NCI-H1436 treated with DMSO at 0.1 percent for 48 hours (cell line): ENCODE results near the gene HECW1.

Experiments used
- DNase-seq: peaks from one replicate; lab custom pipeline; 2025; lab: John Stamatoyannopoulos, UW

Gene HECW1

DNA sequence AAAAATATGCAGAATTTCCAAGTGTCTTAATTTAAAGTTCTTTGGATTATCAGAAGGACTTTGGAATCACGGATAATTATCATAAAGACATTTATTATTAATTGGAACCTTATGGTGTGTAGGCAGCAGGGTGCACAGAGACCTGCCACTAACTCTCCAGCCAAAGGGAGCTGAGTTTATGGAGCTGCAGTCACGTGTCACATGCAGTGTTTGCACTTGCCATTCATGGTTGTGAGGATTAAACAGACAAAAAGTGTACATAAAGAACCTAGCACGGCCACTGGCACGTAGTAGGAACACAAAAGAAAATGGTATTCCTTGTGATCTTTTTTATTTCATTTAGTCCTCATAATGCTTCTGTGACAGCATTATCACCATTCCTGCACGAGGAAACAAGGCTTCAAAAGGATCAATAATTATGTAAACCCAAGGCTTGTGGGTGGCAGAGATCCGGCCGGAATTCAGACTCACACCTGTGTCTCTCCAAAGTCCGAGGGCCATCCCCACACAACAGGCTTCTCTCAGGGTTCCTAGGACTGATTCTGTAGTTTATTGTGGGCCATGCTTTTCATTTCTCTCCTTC, 326.5 kb downstream of the HECW1 start:
- DNase-seq = no peak

DNA sequence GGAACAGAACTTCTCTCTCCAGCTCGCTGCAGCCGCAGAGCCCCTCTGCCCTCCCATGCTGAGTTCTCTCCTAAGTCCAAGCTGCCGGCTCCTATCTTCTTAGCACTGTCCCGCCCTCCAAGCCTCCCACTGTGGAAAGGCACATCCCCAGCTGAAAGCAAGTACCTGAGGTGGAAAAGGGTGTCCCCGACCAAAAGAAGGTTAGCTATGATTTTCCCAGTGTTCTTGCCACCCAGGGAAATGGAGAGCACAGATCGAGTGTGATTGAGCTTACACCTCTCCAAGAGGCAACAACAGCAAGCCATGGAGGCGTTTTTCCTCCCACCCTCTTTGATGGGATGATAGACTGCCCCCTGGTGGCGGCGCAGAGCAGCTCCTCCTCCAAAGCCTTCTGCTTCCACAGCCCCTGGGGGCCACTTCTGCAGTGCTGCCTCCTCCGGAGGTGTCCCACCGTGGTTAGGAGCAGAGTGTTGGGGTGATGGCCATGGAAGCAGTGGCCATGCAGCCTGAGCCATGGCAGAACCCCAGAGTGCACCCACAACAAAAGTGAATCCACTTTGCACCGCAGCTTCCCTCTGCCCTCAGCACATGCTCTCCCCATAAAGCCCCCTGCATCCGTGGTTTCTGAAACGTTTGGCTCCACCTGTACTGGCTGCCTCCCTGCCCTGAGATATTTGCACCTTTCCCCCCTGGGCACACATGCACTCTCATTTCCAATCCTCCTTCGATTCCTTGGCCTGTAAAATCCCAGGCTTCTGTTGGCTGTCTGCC, 327.4 kb downstream of the HECW1 start:
- no peak for DNase-seq

DNA sequence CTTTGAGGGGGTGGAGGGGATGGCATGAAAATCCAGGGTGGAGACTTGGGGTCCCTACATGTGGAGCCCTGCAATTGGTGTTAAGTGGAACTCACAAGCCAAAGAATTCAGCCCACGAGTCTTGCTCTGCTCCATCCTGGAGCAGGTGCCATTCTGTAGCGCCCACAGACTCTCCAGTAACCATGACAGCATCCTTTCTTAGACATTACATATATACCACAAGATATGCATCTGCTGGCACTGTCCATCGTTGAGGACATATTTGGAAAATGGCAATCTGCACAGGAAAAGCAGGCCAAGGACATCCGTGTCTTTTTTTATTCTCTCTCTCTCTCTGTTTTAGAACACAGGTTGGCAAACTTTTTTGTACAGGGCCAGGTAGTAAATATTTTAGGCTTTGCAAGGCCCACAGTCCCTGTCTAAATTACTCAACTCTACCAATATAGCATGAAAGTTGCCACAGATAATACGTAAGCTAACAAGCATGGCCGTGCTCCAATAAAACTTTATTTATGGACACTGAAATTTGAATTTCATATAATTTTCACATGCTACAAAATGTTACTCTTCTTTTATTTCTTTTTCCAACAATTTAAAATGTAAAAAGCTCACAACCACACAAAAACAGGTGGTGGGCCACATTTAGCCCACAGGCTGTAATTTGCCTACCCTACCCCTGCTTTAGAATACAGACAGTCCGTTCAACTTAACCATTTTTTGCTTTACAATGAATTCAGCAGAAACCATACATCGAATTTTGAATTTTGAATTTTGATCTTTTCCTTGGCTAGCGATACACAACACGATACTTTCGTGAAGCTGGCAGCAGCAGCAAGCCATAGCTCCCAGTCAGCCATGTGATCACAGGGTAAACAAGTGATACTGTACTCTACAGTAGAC, 329.0 kb downstream of the HECW1 start:
- DNase-seq = no peak

DNA sequence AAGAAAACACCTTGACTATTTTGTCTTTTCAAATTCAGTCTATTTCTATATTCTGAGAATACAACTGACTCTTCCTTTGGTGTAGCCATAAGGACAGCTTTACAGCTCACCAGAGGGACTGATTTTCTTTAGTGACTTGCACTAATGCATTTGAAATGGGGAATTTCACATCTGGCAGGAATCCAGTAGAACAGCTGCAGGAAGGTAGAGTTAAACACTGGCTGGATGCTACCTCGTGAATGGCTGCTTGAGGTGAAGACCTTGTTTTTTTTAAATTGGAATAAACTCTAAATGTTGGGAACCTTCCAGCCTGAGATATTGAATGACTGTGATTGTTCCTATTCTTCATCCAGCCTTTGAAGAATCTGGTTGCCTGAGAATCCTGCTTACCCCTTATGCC, 330.9 kb downstream of the HECW1 start:
- no peak for DNase-seq

DNA sequence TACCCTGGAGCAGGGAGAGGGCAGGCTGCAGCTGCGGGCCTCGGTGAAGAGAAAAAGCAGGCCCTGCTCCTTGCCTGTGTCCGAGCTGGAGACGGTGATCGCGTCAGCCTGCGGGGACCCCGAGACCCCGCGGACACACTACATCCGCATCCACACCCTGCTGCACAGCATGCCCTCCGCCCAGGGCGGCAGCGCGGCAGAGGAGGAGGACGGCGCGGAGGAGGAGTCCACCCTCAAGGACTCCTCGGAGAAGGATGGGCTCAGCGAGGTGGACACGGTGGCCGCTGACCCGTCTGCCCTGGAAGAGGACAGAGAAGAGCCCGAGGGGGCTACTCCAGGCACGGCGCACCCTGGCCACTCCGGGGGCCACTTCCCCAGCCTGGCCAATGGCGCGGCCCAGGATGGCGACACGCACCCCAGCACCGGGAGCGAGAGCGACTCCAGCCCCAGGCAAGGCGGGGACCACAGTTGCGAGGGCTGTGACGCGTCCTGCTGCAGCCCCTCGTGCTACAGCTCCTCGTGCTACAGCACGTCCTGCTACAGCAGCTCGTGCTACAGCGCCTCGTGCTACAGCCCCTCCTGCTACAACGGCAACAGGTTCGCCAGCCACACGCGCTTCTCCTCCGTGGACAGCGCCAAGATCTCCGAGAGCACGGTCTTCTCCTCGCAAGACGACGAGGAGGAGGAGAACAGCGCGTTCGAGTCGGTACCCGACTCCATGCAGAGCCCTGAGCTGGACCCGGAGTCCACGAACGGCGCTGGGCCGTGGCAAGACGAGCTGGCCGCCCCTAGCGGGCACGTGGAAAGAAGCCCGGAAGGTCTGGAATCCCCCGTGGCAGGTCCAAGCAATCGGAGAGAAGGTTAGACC, 332.5 kb downstream of the HECW1 start:
- no peak for DNase-seq

DNA sequence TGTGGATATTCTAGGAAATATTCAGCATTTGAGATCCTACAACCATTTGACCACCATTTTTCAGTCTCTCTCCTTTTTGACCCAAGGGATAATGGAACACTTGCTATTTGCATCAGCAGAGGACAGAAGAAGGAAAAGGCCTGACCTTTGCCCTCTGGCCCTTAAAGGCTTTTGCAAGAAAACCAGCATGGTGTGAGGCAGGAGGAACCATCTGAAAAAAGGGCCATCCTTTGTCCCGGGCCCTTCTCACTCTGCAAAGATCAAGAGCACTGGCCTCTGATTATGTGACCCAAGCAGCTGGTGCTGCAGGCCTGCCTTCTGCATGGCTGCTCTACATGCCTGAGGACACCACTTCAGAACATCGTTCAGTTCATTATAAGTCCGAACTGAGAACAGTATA, 337.1 kb downstream of the HECW1 start:
- DNase-seq = no peak

DNA sequence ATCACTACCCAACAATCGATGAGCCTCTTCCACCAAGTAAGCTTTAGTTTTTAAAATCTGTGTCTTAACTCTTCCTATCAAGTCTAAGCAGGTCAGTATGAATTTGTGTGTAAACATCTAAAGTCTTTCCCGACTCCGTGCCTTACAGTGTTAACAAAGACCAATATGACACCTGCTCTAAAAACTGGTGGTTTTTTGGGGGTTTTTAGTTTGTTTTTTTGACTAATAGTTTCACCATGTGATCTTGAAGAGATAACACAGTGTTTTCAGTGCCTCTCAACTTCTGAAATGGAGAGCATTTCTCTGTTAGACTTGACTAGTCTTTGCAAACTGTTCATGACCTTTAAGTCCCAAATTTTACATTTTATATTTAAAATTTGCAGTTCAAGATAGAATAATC, 338.4 kb downstream of the HECW1 start:
- DNase-seq = no peak

DNA sequence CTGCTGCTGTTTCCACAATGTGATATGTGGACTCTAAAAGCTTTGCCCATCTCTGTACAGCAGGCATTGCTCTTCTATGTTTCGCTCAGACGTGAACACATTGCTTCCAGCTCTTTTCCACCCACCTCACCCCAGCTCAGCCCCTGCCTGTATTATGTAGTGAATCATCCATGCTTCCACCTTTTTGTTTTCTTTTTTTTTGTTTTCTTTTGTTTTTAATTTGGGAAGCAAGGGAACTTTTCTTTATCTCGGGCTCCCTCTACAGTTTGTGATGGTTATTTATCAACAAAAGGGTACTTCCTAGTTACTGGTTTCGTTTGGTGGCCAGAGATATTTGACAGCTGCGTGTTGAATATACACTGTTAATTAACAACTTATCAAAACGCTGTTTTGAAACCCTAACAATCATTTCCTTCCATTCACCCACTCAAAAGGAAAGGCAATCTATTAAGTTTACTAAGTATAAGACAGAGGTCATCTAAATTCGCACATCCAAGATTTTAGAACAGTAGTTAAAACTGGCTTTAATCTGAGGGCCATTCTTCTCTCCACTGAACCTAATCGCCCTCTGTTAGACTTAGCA, 342.6 kb downstream of the HECW1 start:
- no peak for DNase-seq

DNA sequence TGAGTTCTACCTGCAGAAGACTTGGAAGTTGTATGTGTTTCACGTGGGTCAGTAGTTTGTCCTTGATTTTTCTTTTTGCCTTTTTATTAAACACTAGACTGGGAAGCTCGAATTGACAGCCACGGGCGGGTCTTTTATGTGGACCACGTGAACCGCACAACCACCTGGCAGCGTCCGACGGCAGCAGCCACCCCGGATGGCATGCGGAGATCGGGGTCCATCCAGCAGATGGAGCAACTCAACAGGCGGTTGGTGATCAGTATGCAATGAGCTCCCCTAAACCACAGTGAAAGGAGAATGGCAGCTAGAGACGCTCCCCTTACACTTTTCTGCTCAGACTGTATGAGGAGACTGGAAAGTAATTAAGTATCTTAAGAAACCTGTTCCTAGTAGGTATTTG, 343.8 kb downstream of the HECW1 start:
- no peak for DNase-seq

DNA sequence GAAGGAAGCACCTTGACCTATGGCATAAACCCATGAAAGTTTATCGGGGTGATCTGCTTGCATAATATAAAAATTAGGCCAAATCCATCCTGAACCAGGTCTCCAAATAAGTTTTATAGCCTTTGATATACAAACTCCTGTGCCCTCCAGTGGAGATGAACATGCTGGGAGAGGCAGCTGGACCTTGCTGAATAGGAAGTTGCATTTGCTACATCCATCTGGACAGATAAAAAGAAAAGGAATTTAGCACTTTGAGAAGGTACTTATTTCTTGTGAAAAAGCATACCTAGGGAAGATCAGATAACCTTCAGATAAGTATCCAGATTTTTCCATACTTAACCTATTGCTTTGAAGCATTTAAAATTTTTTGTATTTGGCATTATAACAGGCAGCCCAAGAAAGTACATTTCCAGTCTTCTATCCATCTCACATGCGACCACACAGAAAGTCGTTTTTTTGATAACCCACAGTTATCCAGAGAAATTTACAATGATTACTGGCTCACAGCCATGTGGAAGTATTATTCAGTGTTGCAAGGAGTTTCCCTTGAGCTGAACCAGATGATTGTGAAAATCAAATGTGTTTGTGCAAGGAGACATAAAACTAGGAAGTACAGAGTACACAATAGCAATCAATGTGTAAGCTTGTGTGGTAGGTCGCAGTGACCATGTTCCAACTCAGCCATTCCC, 346.0 kb downstream of the HECW1 start:
- no peak for DNase-seq

DNA sequence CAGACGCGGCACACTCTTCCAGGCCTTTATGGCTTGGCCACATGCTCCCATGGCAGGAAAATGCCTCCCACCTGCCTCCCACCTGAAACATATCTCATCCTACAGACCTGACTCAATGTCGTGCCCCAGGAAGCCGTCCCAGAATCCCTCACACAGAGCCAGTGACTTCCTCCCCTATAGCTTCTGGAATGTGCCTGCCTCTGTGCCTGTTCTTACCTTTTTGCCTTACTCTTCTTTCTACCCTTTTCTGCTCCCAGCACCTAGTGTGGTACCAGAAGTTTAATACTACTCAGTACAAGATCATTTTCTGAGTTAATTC, 346.5 kb downstream of the HECW1 start:
- no peak for DNase-seq

DNA sequence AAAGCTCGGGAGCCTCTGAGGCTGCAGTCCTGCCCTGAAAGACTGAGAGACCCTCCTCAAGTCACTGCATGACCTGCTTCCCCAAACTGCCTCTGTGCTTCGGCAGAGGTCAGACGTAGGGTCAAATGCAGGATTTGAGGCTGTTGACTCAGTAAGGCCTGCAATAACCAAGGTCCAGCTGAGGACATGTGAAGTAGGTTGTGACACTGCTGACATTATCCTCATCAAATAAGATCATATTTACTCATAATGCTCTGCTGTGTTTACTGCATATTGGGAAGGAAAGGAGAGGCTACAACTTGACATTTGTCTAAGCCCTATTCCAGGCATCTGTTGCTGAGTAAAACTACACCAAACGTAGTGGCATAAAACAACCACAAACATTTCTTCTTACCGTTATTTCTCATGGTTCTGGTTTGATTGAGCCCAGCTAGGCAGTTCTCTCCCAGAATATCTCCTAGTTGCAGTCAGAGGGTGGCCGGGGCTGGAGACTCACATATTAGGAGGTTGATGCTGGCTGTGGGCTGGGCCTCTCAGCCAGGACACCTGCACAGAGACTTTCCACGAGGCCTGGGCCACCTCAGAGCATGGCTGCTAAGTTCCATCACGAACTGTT, 348.4 kb downstream of the HECW1 start:
- DNase-seq = no peak

DNA sequence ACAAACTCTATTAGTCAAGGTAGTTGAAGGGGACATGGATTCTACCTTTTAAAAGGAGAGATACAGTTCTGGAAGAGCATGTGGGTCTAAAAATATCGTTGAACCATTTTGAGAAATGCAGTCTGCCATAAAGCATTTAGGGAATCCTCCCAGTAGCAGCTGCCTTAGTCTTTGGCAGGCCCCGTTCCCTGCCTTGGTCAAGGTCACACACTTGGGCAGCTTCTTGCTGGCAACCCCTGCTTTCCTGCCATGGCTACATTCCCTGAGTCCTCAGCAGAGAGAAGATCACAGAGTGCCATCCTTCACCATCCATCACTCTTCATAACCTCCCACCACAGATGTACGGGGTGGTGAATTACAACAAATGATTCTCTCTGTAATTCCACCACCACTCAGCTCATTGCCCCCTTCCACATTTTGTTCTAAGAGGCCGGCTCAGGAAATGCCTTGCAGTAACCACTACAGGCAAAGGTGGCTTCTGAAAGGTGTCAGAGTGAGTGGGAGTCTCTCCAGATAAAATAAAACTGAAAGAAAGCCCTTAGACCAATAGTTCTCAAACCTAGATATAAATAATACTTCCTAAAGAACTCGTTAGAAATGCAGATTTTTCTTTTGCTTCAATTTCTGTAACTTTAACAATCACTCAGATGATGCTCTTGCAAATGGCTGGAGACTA, 349.0 kb downstream of the HECW1 start:
- DNase-seq = no peak

DNA sequence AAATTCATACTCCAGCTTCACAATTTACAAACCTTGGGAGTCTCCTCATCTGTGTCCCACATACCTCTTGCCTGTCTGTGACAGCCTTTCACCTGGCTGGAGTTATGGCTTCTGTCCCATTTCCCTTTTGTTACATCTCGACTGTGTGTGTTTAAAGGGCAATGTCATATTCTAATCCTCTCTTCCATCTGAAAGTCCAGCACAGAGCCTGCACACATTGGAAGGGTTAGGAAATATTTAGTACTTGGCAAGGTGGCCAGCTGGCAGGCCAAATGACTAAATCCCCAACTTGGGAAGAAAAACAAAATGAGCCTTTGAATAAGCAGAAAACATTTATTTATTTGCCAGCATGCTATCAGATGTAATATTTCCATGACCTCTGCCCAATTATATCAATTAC, 350.4 kb downstream of the HECW1 start:
- no peak for DNase-seq

DNA sequence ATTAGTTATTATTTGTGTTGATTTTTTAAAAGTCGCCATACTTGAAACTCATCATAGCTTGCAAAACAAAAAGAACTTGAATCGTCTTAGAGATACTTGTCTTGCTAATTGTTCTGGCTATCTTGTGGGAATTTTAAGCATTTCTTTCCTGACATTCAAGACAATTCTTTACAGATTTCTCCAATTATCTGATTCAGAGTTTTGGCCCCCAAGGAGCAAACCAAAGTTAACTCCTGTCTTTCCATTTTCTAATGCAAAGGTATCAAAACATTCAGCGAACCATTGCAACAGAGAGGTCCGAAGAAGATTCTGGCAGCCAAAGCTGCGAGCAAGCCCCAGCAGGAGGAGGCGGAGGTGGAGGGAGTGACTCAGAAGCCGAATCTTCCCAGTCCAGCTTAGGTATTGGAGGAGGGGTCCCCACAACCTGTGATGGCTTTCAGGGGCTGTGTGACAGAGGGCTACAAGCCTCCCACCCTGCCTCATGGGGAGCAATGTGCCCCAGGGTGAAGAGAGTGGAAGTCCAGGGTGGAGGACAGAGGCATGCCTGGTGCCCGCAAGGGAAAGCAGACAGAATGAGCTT, 351.0 kb downstream of the HECW1 start:
- DNase-seq = no peak

DNA sequence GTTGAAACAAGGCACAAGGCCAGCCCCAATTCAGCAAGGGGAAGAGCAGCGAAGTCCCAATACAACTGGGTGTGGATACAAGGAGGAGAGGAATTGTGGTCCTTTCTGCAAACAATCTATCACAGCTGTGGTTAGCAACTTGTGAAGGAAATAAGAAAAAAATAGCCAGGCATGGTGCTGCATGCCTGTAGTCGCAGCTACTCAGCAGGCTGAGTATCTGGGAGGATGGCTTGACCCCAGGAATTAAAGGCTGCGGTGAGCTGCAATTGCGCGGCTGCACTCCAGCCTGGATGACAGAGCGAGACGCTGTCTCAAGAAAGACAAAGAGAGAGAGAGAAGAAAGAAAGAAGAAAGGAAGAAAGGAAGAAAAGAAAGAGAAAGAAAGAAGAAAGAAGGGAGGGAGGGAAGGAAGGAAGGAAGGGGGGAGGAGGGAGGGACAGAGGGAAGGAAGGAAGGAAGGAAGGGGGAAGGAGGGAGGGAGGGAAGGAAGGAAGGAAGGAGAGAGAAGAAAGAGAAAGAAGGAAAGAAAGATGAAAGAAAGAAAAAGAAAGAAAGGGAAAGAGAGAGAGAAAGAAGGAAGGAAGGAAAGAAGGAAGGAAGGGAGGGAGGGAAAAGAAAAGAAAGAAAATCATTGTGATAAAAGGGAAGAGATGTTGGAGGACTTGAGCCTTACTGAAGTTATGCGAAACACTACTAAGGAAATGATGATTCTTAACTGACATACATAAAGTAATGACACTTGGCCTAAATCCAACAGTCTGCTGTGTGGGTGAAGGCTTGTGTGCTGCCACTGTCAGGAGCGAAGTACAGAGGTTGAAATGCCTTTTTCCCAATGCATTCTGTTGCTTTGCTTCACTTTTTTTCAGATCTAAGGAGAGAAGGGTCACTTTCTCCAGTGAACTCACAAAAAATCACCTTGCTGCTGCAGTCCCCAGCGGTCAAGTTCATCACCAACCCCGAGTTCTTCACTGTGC, 353.4 kb downstream of the HECW1 start:
- DNase-seq = no peak

DNA sequence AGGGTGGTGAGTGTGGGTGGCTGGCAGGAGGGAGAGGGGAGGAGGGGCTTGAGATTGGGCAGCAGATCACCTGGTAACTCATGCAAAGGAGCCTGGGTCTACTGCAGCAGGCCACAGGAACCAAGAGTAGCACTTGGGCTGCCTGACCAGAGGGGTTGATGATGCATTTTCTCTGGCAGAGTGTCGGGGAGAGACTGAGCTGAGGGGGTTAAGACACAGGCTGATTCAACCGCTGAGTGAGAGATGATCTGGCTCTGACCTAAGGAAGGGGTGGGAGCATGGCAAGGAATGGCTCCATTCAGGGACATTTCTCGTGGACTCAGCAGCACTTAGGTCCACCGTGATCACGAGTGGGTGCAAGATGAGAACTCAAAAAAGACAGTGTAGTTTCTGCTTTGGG, 355.0 kb downstream of the HECW1 start:
- no peak for DNase-seq

DNA sequence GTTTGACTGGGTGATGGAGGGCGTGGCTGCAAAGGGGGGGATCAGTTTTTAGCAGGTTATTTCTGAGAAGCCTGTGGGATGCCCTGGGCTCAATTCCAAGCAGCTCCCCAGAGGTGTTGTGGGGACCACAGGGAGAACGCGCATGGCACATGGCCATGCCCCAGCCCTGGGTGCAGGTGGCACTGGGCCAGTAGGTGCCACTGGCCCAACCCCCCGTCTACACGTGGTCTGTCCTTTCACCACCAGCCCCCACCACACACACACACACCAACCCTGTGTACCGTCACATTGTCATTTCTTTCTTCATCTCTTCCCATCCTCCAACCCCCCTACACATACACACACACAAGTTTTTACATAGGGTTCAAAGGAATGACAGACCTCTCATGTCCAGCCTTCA, 355.4 kb downstream of the HECW1 start:
- DNase-seq = no peak

DNA sequence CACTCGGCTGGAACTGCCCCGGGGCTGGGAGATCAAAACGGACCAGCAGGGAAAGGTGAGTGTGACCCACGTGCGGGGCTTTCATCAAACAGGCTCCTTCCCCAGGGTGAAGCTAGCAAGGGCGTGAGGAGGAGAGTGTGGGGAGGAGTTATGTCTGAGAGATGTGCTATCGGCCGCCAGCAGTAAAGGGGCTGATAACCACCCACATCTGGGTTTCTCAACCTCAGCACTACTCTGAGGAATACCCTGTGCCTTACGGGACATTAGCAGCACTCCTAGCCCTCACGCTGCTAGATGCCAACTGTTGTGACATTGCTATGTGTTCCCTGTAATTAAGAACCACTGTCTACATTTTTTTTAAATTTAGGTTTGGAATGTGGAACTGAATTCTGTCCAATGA, 356.6 kb downstream of the HECW1 start:
- no peak for DNase-seq
